Hematopoietic multipotent progenitor cell treated with erythropoietin and hydrocortisone succinate and interleukin-3 and kit ligand, for 17 days (in vitro differentiated cells): ENCODE results near the gene FEZF2.

Source experiments
- DNase-seq: peaks from one replicate; pipeline ENCODE4 v3.0.0-alpha.2; 2015; ENCODE audit warnings: low spot score

The FEZF2 gene

DNA sequence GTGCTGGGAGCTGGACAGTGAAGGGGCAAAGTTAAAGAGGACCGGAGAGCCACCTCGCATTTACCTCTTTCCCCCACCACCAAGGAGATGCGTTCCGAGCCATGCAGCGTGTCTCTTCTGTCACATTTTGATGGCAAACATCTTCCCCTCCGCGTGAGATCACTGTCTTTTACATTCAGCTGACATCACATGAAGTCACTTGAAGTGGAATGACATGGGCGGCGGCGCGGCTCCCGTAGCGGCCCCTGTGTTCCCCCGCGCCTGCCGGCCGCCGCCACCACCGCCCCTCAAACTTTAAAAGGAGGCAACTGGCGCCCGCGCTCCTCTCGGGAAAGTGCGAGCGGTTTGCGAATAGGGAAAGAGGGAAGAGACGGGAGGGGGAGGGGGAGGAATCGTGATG is at the start of gene FEZF2:
FEZF2 (minus strand) TSS at position 336 of the 400 bp plus-strand sequence. CDS start 682 bp downstream, outside the sequence.
- DNase-seq, result no peak

DNA sequence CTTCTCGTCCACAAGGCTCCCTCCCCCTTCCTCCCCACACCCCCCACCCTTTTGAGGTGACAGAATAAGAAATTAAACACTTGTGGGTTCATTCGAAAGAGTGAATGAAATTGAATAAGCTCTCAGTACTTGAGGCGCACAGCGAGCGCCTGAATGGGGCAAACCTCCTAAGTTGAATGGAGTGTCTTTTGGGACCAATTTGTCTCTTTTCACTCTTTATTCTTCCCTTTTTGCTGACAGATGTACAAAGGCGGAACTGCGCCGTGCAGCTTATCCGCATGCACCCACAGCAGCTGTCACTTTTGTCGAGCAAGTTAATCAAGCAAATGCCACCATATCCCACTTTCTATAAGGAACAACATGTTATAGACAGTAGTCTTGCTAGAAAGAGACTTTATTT is 47.9 kb upstream of the FEZF2 start:
- DNase-seq, result no peak

DNA sequence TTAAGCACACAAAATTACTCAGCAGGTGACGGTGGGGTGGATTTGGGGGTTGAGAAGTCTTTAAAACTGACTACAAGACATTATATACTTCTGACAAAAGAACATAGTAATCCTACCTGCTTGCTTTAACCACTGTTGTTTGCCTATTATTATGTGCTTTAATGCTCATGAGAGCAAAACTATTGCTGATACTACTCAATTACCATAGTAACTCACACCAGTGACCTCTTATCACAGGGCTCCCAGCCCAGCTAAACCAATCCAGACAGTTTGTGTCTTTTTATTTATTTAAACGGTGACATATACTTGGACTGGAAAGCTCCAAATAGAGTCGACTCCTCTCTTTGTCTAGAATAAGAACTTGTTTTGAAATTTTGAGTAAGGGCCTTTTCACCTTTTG is 42.8 kb upstream of the FEZF2 start:
- DNase-seq, result no peak

DNA sequence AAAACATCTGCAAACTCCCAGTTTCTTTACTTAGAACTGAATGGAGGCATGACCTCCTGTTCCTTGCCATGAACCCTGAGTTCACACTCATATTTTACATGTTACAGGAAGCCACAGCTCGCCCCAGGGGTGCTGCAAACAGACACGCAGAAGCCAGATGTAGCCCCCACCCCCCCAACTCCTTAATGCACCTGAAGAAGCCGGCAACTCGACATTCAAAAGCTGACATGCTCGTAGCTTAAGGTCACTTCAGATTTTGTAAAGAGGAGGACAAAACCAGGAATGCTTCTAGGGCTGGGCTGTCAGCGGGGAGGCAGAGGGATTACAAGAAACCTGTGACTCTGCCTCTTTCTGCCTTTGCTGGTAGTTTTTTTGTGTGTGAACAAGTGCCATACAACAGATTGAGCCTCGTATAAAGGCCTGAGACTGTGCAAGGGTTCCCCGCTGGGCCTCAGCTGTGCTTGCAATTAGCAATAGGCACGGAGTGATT is 42.0 kb upstream of the FEZF2 start:
- no peak for DNase-seq

DNA sequence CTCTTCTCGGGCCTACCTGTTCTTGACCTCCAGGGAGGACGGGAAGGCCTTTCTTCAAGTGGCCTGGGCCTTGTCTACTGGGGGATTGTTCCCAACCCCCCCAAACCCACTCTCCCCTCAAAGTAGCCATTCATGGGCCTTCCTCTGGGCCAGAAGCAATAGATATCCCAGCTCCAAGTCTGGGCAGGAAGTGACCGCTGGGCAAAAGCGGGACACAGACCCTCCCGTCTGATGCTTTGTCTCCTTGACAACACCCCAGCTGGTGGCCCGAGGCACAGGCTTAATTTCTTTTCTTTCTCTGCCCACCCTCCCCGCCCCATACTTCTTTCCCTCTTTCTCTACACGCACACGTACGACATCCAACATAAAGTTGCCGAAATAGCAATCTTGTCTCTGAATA is 41.4 kb upstream of the FEZF2 start:
- DNase-seq, result no peak

DNA sequence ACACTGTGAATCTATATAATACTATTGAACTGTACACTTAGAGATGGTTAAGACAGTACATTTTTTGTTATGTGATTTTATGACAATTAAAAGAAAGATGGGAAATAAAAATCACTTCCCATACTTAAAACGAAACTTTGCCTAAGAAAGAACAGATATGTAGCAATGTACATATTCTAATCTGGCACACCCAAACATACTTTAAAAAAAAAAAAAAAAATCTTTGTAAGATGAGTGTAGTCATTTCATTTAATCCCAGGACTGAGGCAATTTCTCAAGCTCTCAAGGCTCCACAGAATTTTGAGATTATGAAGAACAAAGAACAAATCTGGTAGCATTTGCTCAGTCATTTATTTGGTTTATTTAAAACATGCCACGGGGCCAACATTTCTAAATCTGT is 40.3 kb upstream of the FEZF2 start:
- no peak for DNase-seq

DNA sequence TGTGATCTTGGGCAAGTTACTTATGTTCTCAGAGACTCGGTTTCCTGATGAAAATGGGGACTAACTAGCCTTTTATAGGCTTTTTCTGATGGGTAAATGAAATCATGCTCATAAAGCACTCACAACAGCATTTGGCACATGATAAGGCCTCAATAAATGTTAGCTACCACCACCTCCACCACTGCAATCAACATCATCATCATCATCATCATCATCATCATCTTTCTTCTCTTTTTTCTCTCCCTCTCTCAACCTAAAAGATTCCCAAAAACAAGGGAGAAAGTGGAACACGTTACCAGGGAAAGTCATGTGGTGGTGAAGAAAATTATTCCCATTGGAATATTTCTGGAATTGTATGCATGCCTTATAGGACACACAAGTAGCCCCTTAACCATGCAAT is 33.6 kb upstream of the FEZF2 start:
- no peak for DNase-seq

DNA sequence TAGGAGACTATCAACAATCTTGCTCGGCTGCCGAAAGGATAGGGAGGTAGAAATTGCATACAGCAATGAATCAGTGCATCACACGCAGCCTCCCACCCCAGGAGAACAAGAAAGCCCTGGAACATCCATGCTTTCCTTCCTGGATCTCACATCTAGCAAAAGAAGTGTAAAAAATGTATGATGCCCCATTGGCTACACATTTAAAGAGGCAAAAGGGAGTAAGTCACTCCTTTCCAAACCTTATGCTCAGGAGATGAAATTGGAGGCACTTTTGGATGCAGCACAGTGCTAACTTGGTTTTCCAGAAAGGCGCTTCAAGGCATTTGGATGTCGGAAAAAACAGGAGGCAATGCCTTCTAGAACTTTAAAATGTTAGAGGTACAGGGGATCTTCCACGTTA is 32.2 kb upstream of the FEZF2 start:
- no peak for DNase-seq

DNA sequence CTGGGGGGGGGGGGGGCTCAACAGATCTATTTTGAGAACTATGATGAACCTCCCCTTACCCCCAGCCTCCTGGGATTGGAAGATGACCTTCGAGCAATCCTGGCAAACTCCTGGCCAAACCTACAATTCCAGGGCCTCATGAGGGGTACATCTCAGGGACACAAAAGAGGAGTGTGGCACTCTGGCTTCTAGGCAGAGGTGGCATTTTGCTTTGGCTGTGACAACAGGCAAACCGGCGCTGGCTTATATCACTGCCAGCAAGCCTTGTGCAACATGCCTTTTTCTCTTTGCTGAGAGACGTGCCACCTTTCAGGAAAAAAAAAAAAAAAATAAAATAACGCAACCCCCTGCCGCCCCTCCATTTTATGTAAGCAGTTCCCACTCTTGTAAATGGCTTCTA is 31.8 kb upstream of the FEZF2 start:
- DNase-seq, result no peak

DNA sequence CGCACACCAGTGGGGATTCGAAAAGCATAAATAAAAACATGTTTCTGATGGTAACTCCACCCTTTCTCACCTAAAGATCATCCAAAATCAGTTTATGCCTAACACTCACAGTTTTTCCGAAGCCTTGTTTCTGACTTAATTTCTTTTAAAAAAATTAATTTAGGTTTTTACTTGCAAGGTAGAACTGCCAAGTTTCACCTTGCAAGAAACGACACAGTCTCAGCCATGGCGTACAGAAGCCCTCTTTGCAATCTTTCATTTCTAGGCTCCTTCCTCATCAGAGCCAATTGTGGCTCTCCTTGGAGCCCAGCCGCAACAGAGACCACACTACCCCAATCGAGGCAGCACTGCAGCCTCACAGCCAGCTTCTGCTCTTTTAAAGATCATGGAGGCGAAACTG is 31.0 kb upstream of the FEZF2 start:
- DNase-seq, result no peak

DNA sequence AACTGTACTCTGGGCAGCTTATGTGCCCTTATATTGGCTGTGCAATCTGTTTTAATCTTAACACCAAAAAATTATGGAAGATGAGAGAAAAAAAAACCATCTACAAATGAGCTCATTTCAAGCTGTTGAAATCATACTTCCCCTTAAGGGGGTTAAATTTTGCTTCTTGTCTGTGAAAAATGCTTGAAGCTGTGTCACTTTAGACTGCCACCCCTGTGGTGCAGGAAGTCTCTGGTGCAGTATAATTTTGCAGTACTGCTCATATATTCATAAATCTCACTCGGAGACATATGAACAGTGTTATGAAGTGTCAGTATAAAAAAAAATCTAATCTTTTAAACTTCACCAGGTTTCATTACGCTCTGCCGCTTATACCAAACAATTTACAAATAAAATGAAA is 30.4 kb upstream of the FEZF2 start:
- no peak for DNase-seq

DNA sequence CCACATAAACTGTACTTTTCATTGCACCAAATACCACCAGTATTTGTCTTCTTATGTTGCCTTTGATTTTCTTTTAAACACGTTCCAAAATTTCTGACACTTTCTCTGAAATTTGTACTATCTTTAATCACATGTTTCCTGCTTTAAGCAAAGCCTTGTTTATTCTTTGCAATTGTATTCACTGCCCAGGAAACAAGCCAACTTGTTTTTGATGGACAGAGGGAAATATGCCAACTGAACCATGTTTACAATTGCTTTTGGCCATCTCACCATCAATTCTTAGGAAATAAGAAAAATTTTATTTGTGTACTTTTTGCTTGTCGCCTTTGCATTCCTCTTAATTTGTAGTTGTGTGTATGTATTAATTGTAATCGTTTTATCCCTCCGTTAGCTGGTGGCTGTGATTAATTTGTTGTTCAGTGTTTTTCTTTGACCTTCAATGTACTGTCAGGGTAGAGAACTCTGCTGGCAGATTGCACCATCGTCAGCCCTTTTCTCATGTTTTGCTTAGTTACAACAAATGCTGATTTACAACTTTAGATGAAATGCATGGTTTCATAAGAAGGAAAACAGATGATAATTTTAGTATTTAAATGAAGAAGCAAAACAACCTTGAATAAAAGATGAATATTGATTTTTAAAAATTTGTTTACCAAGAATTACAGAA is 19.4 kb upstream of the FEZF2 start:
- no peak for DNase-seq

DNA sequence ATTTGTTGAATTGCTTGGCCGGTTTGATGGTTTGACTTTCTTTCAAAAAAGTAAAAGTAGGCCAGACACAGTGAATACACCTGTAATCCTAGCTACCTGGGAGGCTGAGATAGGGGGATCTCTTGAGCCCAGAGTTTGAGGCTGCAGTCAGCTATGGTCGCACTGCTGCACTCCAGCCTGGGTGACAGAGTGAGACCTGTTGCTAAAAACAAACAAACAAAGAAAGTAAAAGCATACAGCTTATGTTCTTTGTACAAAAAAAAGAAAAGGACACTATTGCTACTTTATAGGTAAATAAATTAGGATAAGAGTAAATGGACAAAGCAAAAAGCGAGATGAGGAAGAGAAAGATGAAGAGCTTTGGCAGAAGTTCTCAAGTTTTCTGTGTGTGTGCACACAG is 13.9 kb upstream of the FEZF2 start:
- no peak for DNase-seq

DNA sequence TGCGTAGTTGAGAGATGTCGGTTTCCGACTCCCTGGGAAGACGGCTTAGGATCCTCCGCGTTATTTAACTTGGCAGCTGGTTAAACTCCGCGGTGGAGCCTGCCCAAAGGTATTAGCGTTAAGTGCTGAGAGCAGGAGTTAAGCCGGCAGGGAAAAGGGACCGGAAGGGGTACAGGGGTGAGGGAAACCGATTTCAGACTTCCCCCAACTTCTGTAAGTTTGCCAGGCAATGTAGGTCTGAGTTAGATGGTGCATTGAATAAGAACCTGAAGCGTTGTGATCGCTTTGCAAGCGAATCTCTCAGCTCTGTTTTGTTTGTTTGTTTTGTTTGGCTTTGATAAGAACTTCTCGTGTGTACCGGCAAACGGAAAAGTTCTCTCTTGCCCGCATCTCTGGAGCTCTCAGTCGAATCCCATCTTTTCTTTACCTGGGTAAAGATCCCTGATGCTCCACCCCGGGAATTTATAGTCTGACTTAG is 6.0 kb upstream of the FEZF2 start:
- DNase-seq, result no peak

DNA sequence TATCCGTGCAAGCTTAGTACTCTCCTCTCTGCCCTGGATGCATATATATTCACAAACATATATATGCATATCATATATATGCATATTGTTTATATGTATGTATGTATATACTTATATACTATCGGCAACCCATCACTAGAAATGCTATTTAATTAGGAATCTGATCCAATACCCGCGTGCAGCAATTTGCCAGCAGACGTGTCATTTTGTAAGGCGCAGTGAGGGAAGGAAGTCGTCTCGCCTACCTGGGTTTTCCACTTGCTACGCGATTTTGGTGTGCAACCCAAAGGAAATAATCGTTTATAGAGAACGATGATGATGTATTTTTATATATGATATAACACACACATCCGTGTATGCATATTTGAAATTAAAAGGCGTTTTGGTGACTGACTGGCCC is 5.6 kb upstream of the FEZF2 start:
- no peak for DNase-seq

DNA sequence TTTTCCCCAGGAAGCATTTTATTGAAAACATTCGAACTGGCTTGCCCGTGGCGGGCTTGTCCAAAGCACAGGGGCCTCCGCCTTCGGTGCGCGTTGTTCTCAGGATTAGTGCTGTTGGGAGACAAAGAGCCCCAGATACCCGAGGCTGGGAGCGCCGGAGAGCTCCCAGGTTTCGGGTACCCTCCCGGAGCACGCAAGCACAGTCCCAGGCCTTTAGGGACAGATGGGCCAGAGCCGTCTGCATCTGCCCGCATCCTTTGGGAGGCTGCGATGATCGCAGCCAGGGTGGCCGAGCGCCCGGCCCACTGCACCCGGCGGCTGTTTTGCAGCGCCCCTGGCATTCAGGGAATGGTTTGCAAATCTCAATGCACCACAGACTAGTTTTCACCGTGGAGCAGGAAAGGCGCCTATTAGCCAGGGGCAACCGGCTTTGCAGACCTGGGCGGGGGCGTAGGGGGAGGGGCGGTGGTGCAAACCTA is 5.0 kb upstream of the FEZF2 start:
- DNase-seq, result no peak

DNA sequence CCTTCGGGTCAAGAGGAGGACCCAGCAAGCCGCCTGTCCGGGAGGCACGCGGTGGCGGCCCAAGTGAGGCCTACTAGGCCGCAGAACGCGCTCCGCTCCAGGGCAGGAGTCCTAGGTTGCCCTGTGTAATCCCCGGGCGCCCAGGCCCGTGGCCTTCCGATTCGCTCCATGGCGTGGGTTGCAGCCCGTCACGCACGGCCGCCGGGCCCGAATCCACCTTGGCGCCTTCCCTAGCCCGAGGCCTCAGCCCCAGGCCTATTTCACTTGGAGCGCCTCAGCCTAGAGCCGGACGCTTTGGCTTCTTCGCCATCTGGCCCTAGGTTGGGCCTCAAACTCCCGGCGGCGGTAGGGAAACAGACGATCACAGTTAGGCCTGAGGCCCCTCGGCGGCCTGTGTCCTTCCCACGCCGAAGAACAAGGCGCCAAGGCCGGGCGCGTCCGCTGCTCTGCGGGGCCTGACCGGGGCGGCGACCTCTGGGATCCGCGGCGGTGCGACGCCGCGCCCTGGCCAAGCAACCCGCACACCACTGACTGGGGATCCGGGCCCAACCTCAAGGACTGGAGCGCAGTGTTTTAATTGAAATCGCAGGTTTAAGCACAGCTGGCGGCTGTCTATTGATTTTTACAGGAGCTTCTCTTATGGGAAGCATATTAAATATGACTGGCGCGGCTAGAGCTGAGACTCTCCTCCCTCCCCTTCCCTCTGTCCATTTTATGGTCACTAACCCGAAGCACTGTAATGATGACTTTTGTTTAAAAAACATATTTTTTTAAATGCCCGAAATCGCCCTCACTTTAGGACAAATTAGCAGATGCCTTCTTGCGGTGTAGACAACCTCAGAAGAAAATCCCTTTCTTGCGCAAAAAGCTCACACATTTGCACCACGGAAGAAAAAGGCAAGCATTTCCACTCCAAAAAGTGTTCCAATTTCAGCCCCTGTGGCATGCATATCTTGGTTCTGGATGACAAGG is 3.8 kb upstream of the FEZF2 start:
- no peak for DNase-seq

DNA sequence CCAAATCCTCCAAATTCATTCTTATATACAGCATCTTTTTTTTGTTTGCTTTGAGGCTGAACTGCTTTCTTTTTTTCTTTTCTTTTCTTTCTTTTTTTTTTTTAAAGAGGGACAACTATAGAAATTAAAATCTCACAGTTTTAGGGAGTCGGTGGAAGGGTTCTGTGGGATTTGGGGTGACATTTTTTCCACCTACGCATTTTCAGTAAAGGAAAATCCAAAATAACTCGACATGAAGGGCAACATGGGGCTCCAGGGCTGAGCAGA is 3.0 kb upstream of the FEZF2 start:
- DNase-seq, result no peak

DNA sequence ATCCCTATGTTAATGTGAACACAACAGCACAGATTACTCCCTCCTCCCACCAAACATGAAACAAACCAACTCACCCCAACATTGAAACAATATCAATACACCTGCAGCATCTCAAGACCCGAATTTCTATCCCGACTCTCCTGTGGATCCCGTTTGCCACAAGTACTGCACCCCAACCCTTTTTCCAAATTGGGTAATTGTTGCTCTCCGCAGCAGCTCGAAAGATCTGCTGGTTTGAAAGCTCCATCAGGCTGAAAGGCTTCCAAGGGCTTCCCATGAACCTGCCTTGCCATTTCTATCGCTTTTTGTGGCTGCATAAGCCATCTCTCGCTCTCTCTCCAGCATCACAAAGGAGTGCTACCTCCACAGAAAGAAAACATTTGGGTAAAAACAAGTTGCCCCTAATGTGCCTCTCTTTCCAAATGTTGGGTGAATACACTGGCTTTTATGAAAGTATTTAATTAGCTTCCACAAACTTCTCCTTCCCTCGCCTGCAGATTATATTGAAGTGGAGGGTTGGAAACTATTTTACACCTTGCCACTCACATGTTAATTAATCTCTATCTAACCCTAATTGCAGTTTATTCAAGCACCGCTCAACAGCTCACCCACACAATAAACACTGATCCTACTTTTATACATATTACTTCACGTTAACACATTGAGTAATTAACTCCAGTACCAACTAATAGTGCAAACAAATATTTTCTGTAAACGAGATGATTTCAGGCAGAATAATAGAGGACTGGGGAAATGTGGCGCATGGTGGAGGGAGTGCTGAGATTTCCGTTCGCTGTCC is 2.5 kb upstream of the FEZF2 start:
- no peak for DNase-seq

DNA sequence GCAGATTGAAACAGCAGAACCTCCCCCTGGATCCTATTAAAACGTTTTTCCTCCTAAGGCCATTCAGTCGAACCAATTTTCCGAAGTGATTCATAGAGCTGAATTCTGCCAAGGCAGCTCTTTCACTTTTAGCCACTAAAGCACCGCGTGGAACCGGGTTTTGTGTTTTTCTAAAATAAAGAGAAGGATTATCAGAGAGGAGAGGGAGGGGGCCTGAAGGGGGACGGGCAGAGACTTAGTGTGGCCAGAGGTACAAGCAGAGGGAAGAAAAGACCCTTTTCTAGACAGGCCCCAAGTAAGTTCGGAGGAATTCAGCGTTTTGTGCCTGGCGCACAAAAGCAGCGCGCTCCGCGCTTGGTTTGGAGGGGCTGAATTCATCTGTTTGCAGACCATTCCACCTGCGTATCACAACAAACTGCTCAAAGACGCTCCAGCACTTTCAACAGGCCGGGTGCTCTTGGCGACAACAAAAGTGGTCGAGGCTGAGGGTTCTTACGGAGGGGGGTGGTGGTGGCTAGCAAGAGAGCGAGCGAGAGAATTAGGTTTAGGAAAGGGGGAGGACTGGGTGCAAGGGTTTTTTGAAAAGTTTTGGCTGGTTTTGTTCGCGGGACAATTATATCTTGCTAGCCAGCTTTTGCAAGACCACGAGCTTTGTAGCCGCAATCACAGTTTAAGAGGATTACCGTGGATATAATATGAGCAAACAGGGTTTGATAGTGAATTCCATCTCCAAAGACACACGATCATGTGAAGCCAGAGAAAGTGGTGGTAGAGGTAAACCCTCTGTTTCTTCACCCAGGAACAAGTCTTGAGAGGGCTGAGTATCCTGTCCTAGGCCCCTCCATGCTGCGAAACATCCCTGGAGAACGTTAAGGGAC is 1.2 kb upstream of the FEZF2 start:
- no peak for DNase-seq

DNA sequence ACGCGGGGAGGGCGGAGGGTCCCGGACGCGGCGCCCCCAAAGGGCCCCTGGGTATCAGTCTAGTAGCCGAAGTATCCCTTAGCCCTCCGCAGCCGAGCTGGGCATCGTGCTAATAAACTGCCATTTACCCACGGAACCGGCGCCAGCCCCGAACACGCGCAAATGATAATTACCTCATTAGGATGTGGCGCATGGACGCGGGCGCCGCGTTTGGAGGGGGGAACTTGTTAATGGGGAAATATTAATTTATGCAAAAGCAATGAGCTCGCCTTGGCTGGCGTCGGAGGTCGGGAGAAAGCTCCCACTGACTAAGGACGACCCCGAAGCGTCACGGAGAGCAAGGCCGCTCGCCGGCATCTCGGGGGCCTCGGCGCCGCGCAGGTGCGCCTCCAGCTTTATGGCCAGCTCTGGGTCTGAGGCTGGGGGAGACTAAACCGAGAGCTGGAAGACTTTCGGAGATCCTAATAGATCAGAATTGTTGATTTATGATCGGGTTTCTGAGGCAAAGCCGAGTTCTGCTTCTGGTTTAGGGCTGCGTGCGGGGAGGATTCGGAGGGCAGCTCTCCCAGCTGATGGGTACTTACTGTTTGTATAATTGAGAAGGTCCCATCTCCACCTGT is 474 bp upstream of the FEZF2 start:
- DNase-seq, result no peak
